Smooth muscle cell (in vitro differentiated cells): ENCODE data around the gene POMT1. TPM values are rescaled to one million over a fixed set of nuclear protein-coding genes. Genes with fewer than 3 reads are reported as not detected.

Source experiments
- DNase-seq: peaks from one replicate; lab custom pipeline; 2025; ENCODE audit not compliant: unreplicated experiment; lab: John Stamatoyannopoulos, UW
- H2AFZ ChIP-seq: fragments of 200-600 bp; sonication (generic); 2 replicates; pipeline ENCODE4 v1.6.0; 2016; ENCODE audit warnings: antibody characterized with exemption, low read depth, mild to moderate bottlenecking
- H3F3A ChIP-seq: fragments of 200-600 bp; sonication (generic); 2 replicates; pipeline ENCODE4 v1.6.0; 2017; ENCODE audit warnings: antibody characterized with exemption, low read depth
- H3K27ac ChIP-seq: fragments of 200-600 bp; sonication (generic); 2 replicates; pipeline ENCODE4 v1.5.1; 2016; ENCODE audit warnings: low read depth, mild to moderate bottlenecking
- H3K27me3 ChIP-seq: fragments of 200-600 bp; sonication (generic); 2 replicates; pipeline ENCODE4 v1.6.1; 2016; ENCODE audit warnings: low read depth, mild to moderate bottlenecking
- H3K36me3 ChIP-seq: fragments of 200-600 bp; sonication (generic); 2 replicates; pipeline ENCODE4 v1.5.1; 2016; ENCODE audit warnings: low read depth
- H3K4me1 ChIP-seq: fragments of 200-600 bp; sonication (generic); 2 replicates; pipeline ENCODE4 v1.5.1; 2016; ENCODE audit warnings: low read depth
- H3K4me2 ChIP-seq: fragments of 200-600 bp; sonication (generic); 2 replicates; pipeline ENCODE4 v1.6.0; 2016; ENCODE audit warnings: mild to moderate bottlenecking
- H3K4me3 ChIP-seq: fragments of 200-600 bp; sonication (generic); 2 replicates; pipeline ENCODE4 v1.5.1; 2016; ENCODE audit warnings: mild to moderate bottlenecking
- H3K79me2 ChIP-seq: fragments of 200-600 bp; sonication (generic); 2 replicates; pipeline ENCODE4 v1.6.0; 2016; ENCODE audit warnings: low read depth, mild to moderate bottlenecking
- H3K9ac ChIP-seq: fragments of 200-600 bp; sonication (generic); 2 replicates; pipeline ENCODE4 v1.6.0; 2016; ENCODE audit warnings: low read depth
- H3K9me3 ChIP-seq: fragments of 200-600 bp; sonication (generic); replicated peaks from 2 replicates; pipeline ENCODE4 v1.5.1; 2016; ENCODE audit warnings: low read depth
- H4K20me1 ChIP-seq: fragments of 200-600 bp; sonication (generic); 2 replicates; pipeline ENCODE4 v1.6.0; 2016; ENCODE audit warnings: low read depth
- WGBS: methylation state at CpG from one replicate; pipeline ENCODE4 v1.1.7; 2016; ENCODE audit warnings: low lambda C conversion rate; 5-methylcytosine and 5-hydroxymethylcytosine counted together
- polyA plus RNA-seq: library from polyadenylated mRNA; unstranded; fragments of >200 nt; fragmentation: Nextera tagmentation; extraction: Ambion mirVana; gene quantifications from 2 replicates; pipeline ENCODE4 v1.2.1, GENCODE V29; 2016
- total RNA-seq: library from RNA; depleted of rRNA; stranded (reverse); fragments of >200 nt; gene quantifications from 2 replicates; pipeline ENCODE4 v1.2.3, GENCODE V29; 2014
- TF ChIP-seq, protein P1 (sequence below): fragments of 200-600 bp; sonication (generic); IDR thresholded peaks from 2 replicates; pipeline ENCODE4 v1.5.1; 2017; ENCODE audit warnings: borderline replicate concordance, mild to moderate bottlenecking, antibody characterized with exemption; ENCODE audit not compliant: insufficient read depth, poor library complexity, severe bottlenecking

The POMT1 gene
- total and polyA plus RNA-seq, 2 experiments from 2014 or later: 11.8 to 15.2 TPM

DNA sequence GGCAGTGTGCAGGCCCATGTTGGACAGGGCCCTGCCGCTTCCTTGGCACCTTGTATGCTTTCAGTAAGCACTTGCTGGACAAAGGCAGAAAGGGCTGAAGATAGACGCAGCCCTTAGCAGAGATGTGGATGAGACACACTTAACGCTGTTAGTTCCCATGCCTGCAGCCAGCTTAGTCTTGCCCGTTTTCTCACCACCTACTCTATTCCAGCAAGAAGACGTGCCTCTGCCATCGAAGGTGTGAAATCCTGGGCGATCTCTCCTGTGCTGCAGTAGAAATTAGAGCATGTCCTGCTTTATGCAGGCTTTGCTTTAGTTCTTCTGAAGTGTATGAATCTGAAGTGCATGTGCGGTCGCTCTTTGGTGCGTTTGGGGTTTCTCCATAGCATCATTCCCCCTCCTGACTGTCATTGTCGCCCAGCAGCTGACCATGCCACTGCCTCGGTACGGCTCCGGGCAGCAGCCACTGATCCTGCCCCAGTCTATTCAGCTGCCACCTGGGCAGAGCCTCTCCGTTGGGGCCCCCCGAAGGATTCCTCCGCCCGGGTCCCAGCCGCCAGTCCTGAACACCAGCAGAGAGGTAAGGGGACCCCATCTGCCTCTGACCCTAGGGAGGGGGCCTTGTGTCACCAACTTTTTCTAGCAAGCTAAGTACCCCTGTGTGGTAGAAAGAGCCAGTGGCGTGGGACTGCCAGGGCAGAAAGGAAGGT, 11.6 kb upstream of the POMT1 start:
- Histone ChIP-seq H3K27ac (no peak overlapping the region), H3K4me3 (no peak overlapping the region), H3K4me1 (no peaks in the 10 kb centered on the region), H3K9me3 (no peaks in the 10 kb centered on the region), H2AFZ (no peak overlapping the region), H3K79me2 (no peaks in the 10 kb centered on the region), H3K9ac (no peak overlapping the region), H3K27me3 (no peaks in the 10 kb centered on the region), H3F3A (no peaks in the 10 kb centered on the region), H3K36me3 (peaks cover 4% of the 10 kb centered on the region), H4K20me1 (peaks cover 63% of the 10 kb centered on the region), H3K4me2 (no peak overlapping the region)
- no peak for DNase-seq
- 99% methylated on average over 20 of the region's 20 CpGs for WGBS
- TF ChIP-seq, protein P1, sequence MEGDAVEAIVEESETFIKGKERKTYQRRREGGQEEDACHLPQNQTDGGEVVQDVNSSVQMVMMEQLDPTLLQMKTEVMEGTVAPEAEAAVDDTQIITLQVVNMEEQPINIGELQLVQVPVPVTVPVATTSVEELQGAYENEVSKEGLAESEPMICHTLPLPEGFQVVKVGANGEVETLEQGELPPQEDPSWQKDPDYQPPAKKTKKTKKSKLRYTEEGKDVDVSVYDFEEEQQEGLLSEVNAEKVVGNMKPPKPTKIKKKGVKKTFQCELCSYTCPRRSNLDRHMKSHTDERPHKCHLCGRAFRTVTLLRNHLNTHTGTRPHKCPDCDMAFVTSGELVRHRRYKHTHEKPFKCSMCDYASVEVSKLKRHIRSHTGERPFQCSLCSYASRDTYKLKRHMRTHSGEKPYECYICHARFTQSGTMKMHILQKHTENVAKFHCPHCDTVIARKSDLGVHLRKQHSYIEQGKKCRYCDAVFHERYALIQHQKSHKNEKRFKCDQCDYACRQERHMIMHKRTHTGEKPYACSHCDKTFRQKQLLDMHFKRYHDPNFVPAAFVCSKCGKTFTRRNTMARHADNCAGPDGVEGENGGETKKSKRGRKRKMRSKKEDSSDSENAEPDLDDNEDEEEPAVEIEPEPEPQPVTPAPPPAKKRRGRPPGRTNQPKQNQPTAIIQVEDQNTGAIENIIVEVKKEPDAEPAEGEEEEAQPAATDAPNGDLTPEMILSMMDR: no peak

DNA sequence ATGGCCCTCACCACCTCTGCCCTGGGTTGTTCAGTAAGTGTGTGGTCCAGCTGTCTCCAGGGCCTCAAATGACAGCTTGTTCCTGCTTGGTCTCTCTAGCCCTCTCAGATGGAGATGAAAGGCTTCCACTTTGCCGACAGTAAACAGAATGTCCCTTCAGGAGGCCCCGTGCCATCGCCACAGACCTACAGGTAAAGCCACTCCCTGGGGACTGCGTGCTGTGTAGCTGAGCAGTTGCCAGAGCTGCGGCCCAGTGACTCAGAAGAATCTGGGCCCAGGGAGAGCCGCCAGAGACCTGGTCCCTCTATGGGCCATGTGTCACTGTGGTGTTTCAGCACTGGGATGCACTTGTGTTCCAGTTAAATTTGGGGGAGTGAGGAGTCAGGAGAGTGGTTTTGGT, 10.6 kb upstream of the POMT1 start:
- H3K27ac ChIP-seq: no peak overlapping the region
- no peaks in the 10 kb centered on the region for H3K27me3 ChIP-seq
- H3K4me2 ChIP-seq: no peak overlapping the region
- TF ChIP-seq, protein P1: no peak
- 90% methylated on average over 6 of the region's 6 CpGs for WGBS
- no peaks in the 10 kb centered on the region for H3K79me2 ChIP-seq
- peaks cover 60% of the 10 kb centered on the region for H4K20me1 ChIP-seq
- H3K9me3 ChIP-seq: no peaks in the 10 kb centered on the region
- no peaks in the 10 kb centered on the region for H3F3A ChIP-seq
- no peak overlapping the region for H3K4me3 ChIP-seq
- no peak overlapping the region for H3K9ac ChIP-seq
- H3K36me3 ChIP-seq: peaks cover 6% of the 10 kb centered on the region
- DNase-seq: no peak
- no peaks in the 10 kb centered on the region for H3K4me1 ChIP-seq
- no peak overlapping the region for H2AFZ ChIP-seq

DNA sequence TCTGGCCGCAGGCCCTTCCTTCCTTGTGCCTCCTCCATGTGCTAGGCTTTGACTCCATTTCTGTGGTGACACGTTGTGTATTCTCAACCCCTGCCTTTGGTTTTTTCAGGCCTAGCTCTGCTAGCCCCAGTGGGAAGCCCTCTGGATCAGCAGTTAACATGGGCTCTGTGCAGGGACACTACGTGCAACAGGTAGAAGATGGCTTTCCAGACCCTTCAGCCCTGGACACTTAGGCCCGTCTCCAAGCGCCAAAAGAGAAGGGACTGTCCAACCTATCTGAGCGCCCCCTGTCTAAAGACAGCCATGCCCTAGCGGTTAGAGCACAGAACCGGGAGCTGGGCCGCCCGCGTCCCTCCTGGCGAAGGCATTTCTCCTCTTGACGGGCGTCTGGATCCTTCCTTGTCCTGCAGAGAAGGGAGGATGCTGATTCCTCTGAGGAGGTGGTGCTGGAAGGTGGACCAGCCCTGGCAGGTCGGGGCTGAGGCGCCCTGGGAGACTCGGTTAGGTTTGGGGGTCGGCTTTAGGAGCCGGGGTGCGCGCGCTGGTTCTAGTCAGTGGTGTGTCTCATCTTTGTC, 8.3 kb upstream of the POMT1 start:
- H3K9ac ChIP-seq: no peak overlapping the region

More for the DNA sequence above, 8.3 kb upstream of the POMT1 start:
- H3K27me3 ChIP-seq: no peaks in the 10 kb centered on the region
- no peak overlapping the region for H3K4me3 ChIP-seq
- WGBS: 99% methylated on average over 22 of the region's 22 CpGs
- no peak for DNase-seq
- H3K79me2 ChIP-seq: no peaks in the 10 kb centered on the region
- no peaks in the 10 kb centered on the region for H3K4me1 ChIP-seq
- peaks cover 19% of the 10 kb centered on the region for H3F3A ChIP-seq
- H3K27ac ChIP-seq: no peak overlapping the region
- TF ChIP-seq, protein P1: no peak
- no peaks in the 10 kb centered on the region for H3K9me3 ChIP-seq
- peaks cover 62% of the 10 kb centered on the region for H4K20me1 ChIP-seq
- peaks cover 9% of the 10 kb centered on the region for H3K36me3 ChIP-seq
- H2AFZ ChIP-seq: no peak overlapping the region
- H3K4me2 ChIP-seq: no peak overlapping the region
